A549 (cell line): ENCODE measurements around the gene TACC2. TPM values are rescaled to one million over a fixed set of nuclear protein-coding genes. Genes with fewer than 3 reads are reported as not detected.

Source experiments
- ATAC-seq, 2 experiments: fragments of 200-7000 bp in 1 of 2; fragments of >200 bp in 1 of 2; cut with Nextera tagmentation in 1 of 2; cut with Tn5 transposase in 1 of 2; 3 replicates each; pipeline versions ENCODE4 v1.8.0 to v1.9.1; 2018 to 2020; ENCODE audit warnings: mild to moderate bottlenecking in 1 of 2, moderate library complexity in 1 of 2
- CTCF ChIA-PET: fragments of 300-600 bp; sonication (Branson Sonifier 250); formaldehyde crosslinking; extraction: SDS; loops from one replicate; lab custom pipeline; 2021; ENCODE audit warnings: antibody characterized with exemption, inconsistent platforms; lab: Yijun Ruan, JAX
- POLR2A ChIA-PET: fragments of 350-600 bp; formaldehyde crosslinking; extraction: SDS; loops from one replicate; lab custom pipeline; 2021; ENCODE audit warnings: antibody characterized with exemption, inconsistent platforms; lab: Yijun Ruan, JAX
- DNase-seq, 2 experiments: peaks; one replicate each; pipeline versions ENCODE4 v3.0.0 to v3.0.0-alpha.2; 2011 to 2016; ENCODE audit warnings: low read depth in 1 of 2, low spot score in 1 of 2
- FAIRE-seq: peaks from 2 replicates; lab custom pipeline; 2011; peaks lifted over from hg19 to GRCh38; lab: Jason Lieb, UNC
- H3K27ac ChIP-seq, 2 experiments: fragments of >200 bp; sonication (Bioruptor Twin); formaldehyde crosslinking; 3 replicates each; pipeline ENCODE4 v1.5.1; 2016 to 2017
- H3K4me1 ChIP-seq: fragments of >200 bp; sonication (Bioruptor Twin); formaldehyde crosslinking; 3 replicates; pipeline ENCODE4 v1.6.1; 2016
- H3K4me2 ChIP-seq: fragments of >200 bp; sonication (Bioruptor Twin); formaldehyde crosslinking; 3 replicates; pipeline ENCODE4 v1.6.1; 2016
- H3K4me3 ChIP-seq: fragments of >200 bp; sonication (Bioruptor Twin); formaldehyde crosslinking; 3 replicates; pipeline ENCODE4 v1.5.1; 2016
- H3K9me3 ChIP-seq: fragments of >200 bp; sonication (Bioruptor Twin); formaldehyde crosslinking; 3 replicates; pipeline ENCODE4 v1.6.1; 2016
- BHLHE40 ChIP-seq: IDR thresholded peaks from 2 replicates; pipeline ENCODE4 v1.6.1; 2012; ENCODE audit warnings: low read depth, low read length, inconsistent platforms
- CBX8 ChIP-seq: fragments of 200-600 bp; sonication (generic); IDR thresholded peaks from 2 replicates; pipeline ENCODE4 v1.6.1; 2016
- CHD2 ChIP-seq: fragments of 150-350 bp; IDR thresholded peaks from 2 replicates; pipeline ENCODE4 v1.6.1; 2014; ENCODE audit warnings: low read length; ENCODE audit not compliant: partially characterized antibody
- CTCF ChIP-seq: fragments of >200 bp; sonication (Bioruptor Twin); formaldehyde crosslinking; IDR thresholded peaks from 3 replicates; pipeline ENCODE4 v1.5.1; 2016
- ELK1 ChIP-seq: fragments of 150-350 bp; IDR thresholded peaks from 2 replicates; pipeline ENCODE4 v1.6.1; 2014; ENCODE audit warnings: low read depth, mild to moderate bottlenecking, low read length
- HDAC2 ChIP-seq: fragments of 200-600 bp; sonication (generic); IDR thresholded peaks from 2 replicates; pipeline ENCODE4 v1.6.1; 2016
- HES2 ChIP-seq: fragments of >200 bp; sonication (Bioruptor Twin); formaldehyde crosslinking; IDR thresholded peaks from 2 replicates; pipeline ENCODE4 v1.6.1; 2016
- HOXB5 ChIP-seq: fragments of 250-450 bp; sonication (Bioruptor Pico); IDR thresholded peaks from 2 replicates; pipeline ENCODE4 v1.5.0; 2020; ENCODE audit warnings: mild to moderate bottlenecking, moderate library complexity
- KDM5A ChIP-seq: fragments of 200-600 bp; sonication (generic); IDR thresholded peaks from 2 replicates; pipeline ENCODE4 v1.6.1; 2016; ENCODE audit warnings: antibody characterized with exemption, mild to moderate bottlenecking
- MAFK ChIP-seq: fragments of 450-650 bp; IDR thresholded peaks from 2 replicates; pipeline ENCODE4 v1.6.1; 2014; ENCODE audit not compliant: partially characterized antibody
- MAZ ChIP-seq: fragments of 150-350 bp; IDR thresholded peaks from 2 replicates; pipeline ENCODE4 v1.6.1; 2014; ENCODE audit warnings: antibody characterized with exemption, low read depth, low read length, borderline replicate concordance
- NFE2L2 ChIP-seq: fragments of 150-350 bp; conservative IDR thresholded peaks from 2 replicates; pipeline ENCODE4 v1.6.1; 2014; ENCODE audit warnings: low read length
- NPAS2 ChIP-seq: fragments of 250-450 bp; sonication (Bioruptor Pico); IDR thresholded peaks from 2 replicates; pipeline ENCODE4 v1.8.0; 2022; ENCODE audit warnings: mild to moderate bottlenecking, moderate library complexity, borderline replicate concordance
- NR3C1 ChIP-seq: fragments of >200 bp; sonication (Bioruptor Twin); formaldehyde crosslinking; IDR thresholded peaks from 3 replicates; pipeline ENCODE4 v1.6.1; 2017
- PBX3 ChIP-seq: IDR thresholded peaks from 2 replicates; pipeline ENCODE4 v1.6.1; 2012
- RAD21 ChIP-seq, 2 experiments: fragments of >200 bp in 1 of 2; sonication (Bioruptor Twin) in 1 of 2; formaldehyde crosslinking in 1 of 2; IDR thresholded peaks in 1 of 2; conservative IDR thresholded peaks in 1 of 2; 2 replicates in 1 of 2; 3 replicates in 1 of 2; pipeline ENCODE4 v1.6.1; 2012 to 2018; ENCODE audit warnings: inconsistent platforms in 1 of 2
- RARB ChIP-seq: fragments of 250-450 bp; sonication (Bioruptor Pico); IDR thresholded peaks from 2 replicates; pipeline ENCODE4 v1.8.0; 2021; ENCODE audit warnings: mild to moderate bottlenecking, moderate library complexity
- REST ChIP-seq: fragments of 200-600 bp; sonication (generic); IDR thresholded peaks from 2 replicates; pipeline ENCODE4 v1.6.1; 2016; ENCODE audit warnings: antibody characterized with exemption, mild to moderate bottlenecking, moderate library complexity
- TFCP2L1 ChIP-seq: fragments of 250-450 bp; sonication (Bioruptor Pico); IDR thresholded peaks from 2 replicates; pipeline ENCODE4 v1.5.0; 2021; ENCODE audit warnings: mild to moderate bottlenecking
- ZFP36 ChIP-seq: fragments of 450-650 bp; IDR thresholded peaks from 2 replicates; pipeline ENCODE4 v1.6.1; 2014; ENCODE audit warnings: borderline replicate concordance; ENCODE audit not compliant: partially characterized antibody
- WGBS: methylation state at CpG from one replicate; pipeline ENCODE4 v1.1.6; 2017; ENCODE audit errors: missing lambda C conversion rate; 5-methylcytosine and 5-hydroxymethylcytosine counted together
- polyA plus RNA-seq, 4 experiments: library from polyadenylated mRNA; depleted of rRNA in 3 of 4; stranded (reverse); fragments of >200 nt; fragmentation: RNase III in 1 of 4; extraction: RNeasy Plus Mini Kit Qiagen cat#74134 plus additional on column Dnase treatment in 1 of 4; gene quantifications; 2 replicates in 3 of 4; 3 replicates in 1 of 4; pipeline ENCODE4 v1.2.3, GENCODE V29; 2011 to 2017

TACC2 gene
- polyA plus RNA-seq, 2 of the 4 experiments (the other 2 are of a cell fraction): 83.3 to 128 TPM

GRCh38 chr10:122239578-122240257 lies 250.8 kb downstream of the TACC2 start:
- H3K27ac ChIP-seq: no peak overlapping the region
- no peak for TF ChIP-seq HES2
- TF ChIP-seq NR3C1: no peak
- no peak for TF ChIP-seq ELK1
- no peak for TF ChIP-seq NFE2L2
- TF ChIP-seq MAFK: no peak
- TF ChIP-seq RAD21 (conservative IDR thresholded peaks at IDR 0.05 in 1 of 2, IDR thresholded peaks at IDR 0.05 in 1 of 2): no peak
- no peak for TF ChIP-seq MAZ
- no peak for TF ChIP-seq TFCP2L1 (CRISPR knock-in tag)
- TF ChIP-seq CHD2: no peak
- no peak for TF ChIP-seq REST
- no peak for TF ChIP-seq BHLHE40
- no peak for TF ChIP-seq HOXB5 (CRISPR knock-in tag)
- TF ChIP-seq HDAC2: no peak
- no peak for TF ChIP-seq CBX8
- TF ChIP-seq RARB (CRISPR knock-in tag): no peak
- no peak for TF ChIP-seq NPAS2 (CRISPR knock-in tag)
- no peak for TF ChIP-seq PBX3
- no peak for TF ChIP-seq CTCF
- TF ChIP-seq ZFP36: no peak
- no peak for TF ChIP-seq KDM5A
- TF ChIP-seq, all 56 proteins: peak for 0
- CTCF ChIA-PET: interaction anchor here (1.1 kb wide), 2 partner anchors 8 to 28 kb away, joined by 3 read pairs; no protein-coding TSS in a partner anchor
- Histone ChIP-seq H3K9me3 (no peaks in the 10 kb centered on the region), H3K4me1 (0 out of 3 replicates have a peak, but pooled peaks cover 3% of the 10 kb centered on the region), H3K4me3 (no peak overlapping the region), H3K4me2 (no peak overlapping the region)
- FAIRE-seq (no peak), DNase-seq (no peak), ATAC-seq (no peak)
- POLR2A ChIA-PET: no interaction called here
- WGBS: 89% methylated on average over 10 of the region's 10 CpGs
